ENCODE data around the gene OR2AP1.
A peak's percentile ranks its signal among the peaks of the same experiment; 100 is the strongest.
"Not testable (repeated sequence)": the region's sequence is repeated elsewhere in the genome, so short reads cannot be mapped to it uniquely, and the experiment has no call there.

Gene OR2AP1

GRCh38 chr12:55572168-55572567, at the start of gene OR2AP1:
Gene OR2AP1, plus strand, starts transcription at chr12:55572468. Its CDS starts 1,947 bp downstream, at chr12:55574415.
- FAIRE-seq = no peak

GRCh38 chr12:55548235-55548634, 24.0 kb upstream of the OR2AP1 start:
- not testable (repeated sequence) for FAIRE-seq

DNA sequence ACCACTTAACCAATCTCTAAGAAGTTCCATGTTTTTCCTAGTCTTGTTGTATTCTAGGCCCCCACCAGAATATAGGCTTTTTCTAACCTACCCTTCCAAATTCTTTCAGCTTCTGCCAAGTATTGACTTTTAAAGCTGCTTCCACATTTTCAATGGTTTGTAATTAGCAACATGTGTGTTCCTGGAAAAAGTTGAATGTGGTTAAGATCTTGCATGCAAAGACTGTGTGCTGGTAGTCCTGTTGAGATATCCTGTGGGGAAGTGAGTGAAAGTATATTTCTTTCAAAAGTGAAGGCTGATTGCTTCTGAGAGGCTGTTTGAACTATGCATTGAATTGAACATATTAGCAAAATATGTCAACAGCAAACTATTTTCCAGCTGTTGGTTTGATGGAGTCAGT, 23.5 kb upstream of the OR2AP1 start:
- FAIRE-seq = no peak

GRCh38 chr12:55549302-55549701, 23.0 kb upstream of the OR2AP1 start, which contains the start of gene OR6C4:
Gene OR6C4, plus strand, starts transcription at chr12:55549602. Its CDS starts 1,625 bp downstream, at chr12:55551227.
- no peak for FAIRE-seq

- no peak for FAIRE-seq
Measured at GRCh38 chr12:55554296-55554695, 18.0 kb upstream of the OR2AP1 start.

GRCh38 chr12:55570060-55570459, 2.2 kb upstream of the OR2AP1 start:
- not testable (repeated sequence) for FAIRE-seq

GRCh38 chr12:55570689-55571088, 1.6 kb upstream of the OR2AP1 start:
- not testable (repeated sequence) for FAIRE-seq

- FAIRE-seq = no peak
Measured at GRCh38 chr12:55582066-55582465, 9.8 kb downstream of the OR2AP1 start.

DNA sequence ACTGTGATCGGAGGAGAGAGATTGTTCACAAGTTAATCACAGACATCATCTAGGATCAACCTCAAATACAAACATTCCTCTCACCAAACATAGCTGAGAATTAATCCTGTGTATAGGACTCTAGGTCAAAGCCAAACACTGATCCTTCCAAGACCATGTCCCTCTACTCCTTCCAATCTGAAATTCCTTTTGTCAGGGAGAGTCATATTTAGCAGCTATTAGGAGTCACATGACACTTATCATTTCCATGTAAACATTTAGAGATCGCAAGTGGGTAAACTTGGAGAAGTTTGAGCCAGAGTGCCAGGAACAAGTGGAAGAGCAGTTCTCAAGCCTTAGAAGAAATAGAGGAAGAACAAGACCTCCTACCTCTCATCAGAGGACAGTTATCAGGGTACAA, 13.5 kb downstream of the OR2AP1 start:
- FAIRE-seq = no peak

DNA sequence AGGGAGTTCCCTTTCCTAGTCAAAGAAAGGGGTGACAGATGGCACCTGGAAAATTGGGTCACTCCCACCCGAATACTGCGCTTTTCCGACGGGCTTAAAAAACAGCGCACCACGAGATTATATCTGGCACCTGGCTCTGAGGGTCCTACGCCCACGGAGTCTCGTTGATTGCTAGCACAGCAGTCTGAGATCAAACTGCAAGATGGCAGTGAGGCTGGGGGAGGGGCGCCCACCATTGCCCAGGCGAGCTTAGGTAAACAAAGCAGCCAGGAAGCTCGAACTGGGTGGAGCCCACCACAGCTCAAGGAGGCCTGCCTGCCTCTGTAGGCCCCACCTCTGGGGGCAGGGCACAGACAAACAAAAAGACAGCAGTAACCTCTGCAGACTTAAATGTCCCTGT, 17.9 kb downstream of the OR2AP1 start:
- FAIRE-seq = not testable (repeated sequence)

GRCh38 chr12:55607821-55608594, 35.7 kb downstream of the OR2AP1 start:
- FAIRE-seq = no peak

DNA sequence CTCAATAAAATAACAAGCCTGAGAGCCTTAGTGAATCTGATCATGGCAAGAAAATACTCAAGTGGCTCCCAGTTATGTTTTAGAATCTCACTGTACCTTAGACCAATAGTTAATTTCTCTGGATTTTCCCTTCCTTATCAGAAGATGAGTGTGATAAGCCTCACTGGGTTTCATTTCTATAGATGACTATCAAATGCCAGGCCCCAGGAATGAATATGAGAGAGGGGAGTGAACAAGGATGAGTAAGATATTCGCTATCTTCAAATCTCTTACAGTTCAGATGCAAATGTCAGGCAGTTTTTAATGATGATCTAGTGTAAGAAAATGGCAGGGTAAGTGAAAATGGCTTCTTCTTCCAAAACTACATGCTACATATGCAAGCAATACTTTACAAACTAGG, 38.3 kb downstream of the OR2AP1 start:
- FAIRE-seq = no peak

DNA sequence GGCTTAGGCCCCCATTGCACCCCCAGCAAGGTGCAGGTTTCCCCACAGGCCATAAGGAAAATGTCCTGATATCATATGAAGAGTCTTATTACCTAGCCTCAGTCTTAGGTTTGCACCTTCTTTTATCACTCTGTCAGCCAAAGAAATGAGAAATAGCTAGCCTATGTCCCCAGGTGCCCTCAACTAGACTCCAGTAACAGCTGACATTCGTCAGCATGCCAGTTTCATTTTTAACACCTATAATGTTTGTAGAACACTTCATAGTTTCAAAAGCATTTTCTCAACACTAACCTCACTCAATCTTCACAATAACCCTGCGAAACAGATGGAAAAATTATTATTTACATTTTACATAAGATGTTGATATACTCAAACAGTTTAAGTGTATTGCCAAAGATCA, 40.4 kb downstream of the OR2AP1 start:
- no peak for FAIRE-seq

DNA sequence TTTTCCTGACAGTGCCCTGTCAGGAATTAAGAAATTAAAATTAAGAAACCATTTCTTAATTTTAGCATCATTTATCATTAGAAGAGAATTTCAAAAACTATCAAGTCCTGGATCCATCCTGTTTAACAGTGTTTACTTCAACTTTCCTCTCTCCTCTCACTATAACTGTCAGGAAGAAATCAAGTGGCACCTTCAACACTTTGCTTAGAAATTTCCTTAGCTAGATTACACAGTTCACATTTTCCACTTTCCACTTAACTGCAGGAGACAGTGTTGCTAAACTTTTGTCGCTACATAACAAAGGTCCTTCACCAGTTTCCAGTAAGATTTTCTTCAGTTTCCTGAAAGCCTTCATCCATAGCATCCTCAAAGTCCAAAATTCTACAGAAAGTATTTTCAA, 42.5 kb downstream of the OR2AP1 start:
- FAIRE-seq = no peak

- FAIRE-seq = peak; percentile 99
Measured at GRCh38 chr12:55619354-55620138, 47.3 kb downstream of the OR2AP1 start.

GRCh38 chr12:55624056-55624455, 51.8 kb downstream of the OR2AP1 start:
- no peak for FAIRE-seq
